SKM-1 treated with dmso at 0.1 percent for 144 hours (cell line): ENCODE results near the gene FXYD2.
"Not testable (repeated sequence)": the region's sequence is repeated elsewhere in the genome, so short reads cannot be mapped to it uniquely, and the experiment has no call there.

Experiments
- DNase-seq: peaks from one replicate; lab custom pipeline; 2025; ENCODE audit not compliant: unreplicated experiment; lab: John Stamatoyannopoulos, UW

FXYD2 gene

DNA sequence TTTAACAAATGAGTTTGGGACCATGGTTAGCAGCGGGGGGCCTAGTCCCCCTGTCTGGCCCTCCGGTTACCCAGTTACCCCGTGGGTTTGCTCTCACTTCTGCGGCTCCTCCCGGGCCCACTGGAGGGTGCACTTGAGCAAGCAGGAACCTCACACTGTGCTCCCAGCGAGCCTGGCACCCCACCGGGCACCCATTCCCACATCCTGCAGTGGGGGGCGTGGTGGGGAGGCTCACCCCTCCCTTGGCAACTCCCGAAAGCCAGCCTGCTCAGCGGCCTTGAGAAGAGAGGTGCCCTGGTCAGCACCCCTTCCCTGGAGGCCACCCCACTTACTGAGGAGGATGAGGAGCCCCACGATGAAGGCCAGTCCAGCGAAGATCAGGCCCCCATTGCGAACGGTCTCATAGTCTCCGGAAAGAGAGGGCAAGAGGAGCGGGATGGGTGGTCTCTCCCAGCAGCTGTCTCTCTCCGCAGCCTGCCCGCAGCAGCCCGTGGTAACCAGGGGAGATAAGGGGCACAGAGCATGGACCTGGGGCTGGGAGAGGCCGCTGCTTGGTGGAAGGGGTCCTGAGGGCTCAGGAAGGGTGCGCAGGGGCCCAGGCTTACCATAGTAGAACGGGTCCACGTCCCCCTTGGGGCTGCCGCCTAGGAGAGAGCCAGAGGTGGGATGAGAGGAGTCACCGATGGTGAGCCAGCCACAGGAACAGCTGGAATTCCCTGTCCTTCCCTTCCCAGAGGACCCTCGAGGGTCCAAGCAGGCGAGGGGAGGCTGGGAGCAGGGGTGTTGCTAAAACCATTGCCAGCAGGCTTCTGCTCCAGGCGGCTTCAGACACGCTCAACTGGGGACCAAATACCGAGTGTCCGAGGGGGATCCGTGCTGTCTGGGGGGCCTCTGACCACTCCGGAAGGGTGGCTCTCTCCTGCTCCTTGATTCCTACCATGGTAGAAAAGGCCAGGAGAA is 2.2 kb downstream of the FXYD2 start:
- peak; percentile 27 for DNase-seq

DNA sequence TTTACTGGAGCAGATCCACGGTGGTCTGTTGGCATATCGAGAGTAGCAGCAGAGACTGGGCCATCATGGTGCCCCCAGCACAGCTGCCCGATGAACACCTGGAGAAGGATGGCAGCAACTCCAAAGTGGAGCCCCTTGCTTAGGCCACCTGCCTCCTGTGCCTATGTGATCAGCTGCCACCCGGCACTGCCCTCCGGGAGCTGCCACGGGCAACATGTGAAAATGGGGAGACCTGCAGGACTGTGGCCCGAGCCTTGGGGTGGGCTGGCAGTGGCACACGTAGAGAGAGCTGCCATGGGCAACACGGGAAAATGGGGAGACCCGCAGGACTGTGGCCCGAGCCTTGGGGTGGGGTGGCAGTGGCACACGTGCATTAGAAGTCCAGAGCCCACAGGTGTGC is 3.1 kb downstream of the FXYD2 start:
- DNase-seq: no peak

DNA sequence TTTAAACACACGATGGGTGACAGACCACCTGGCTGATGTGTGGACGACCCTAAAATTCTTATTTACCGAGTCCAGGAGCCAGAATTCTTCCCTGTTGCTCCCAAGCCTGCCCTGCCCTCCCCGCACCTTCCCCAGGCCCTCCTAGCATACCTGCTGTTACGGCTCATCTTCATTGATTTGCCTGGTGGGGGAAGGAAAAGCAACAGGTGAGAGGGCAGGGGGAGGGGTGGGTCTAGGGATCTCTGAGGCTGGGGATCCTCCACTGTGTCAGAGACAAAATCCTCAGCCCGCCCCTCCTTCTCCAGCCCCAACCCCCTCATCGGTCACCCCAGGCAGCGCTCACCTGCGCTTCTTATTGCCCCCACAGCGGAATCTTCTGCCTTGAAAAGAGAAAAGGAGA is 4.0 kb downstream of the FXYD2 start:
- DNase-seq: no peak

GRCh38 chr11:117820071-117820470 is 4.5 kb downstream of the FXYD2 start:
- DNase-seq: no peak

GRCh38 chr11:117819096-117820040 is 5.2 kb downstream of the FXYD2 start:
- peak; percentile 76 for DNase-seq

DNA sequence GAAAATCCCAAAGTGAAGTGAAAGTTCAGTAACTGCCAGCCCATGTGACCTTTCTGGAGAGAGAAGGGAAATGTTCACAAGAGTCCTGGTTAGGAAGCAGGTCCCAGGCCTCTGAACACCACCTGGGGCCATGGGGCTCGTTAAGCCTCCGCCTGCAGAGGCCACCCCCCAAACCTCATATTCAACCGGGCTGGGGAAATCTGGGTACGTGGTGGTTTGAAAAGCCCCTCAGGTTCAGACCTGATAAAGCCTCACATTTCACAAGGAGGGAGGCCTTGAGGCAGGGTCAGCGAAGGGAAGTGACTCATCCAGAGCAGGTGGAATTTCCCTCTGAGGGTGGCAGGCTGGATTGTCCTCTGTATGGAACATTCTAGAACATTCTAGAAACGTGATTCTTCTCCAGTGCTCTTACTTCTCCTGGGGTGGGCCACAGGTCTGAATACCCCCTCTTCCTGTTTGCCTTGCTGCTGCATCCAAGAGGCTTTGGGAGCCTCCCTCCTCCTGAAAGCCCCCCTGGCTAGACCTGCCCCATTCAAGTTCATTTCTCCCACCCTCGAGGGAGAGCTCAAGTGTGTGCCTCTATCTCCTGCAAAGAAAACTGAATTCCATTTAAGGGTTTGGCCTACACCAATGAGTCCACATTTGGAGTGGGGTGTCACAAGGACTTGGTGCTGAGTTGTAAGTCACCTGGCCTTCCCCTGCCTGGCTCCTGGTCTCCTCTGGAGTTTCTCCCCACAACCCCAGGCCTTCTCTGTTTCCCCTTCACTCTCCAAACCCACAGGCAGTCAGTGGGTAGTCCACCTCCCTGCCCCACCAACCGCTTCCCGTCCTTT is 6.3 kb downstream of the FXYD2 start:
- no peak for DNase-seq

GRCh38 chr11:117817368-117818040 is 7.0 kb downstream of the FXYD2 start:
- peak; percentile 49 for DNase-seq

- no peak for DNase-seq
These were observed 7.6 kb downstream of the FXYD2 start for GRCh38 chr11:117816846-117817367.

GRCh38 chr11:117816151-117816741 is 8.3 kb downstream of the FXYD2 start:
- no peak for DNase-seq

DNA sequence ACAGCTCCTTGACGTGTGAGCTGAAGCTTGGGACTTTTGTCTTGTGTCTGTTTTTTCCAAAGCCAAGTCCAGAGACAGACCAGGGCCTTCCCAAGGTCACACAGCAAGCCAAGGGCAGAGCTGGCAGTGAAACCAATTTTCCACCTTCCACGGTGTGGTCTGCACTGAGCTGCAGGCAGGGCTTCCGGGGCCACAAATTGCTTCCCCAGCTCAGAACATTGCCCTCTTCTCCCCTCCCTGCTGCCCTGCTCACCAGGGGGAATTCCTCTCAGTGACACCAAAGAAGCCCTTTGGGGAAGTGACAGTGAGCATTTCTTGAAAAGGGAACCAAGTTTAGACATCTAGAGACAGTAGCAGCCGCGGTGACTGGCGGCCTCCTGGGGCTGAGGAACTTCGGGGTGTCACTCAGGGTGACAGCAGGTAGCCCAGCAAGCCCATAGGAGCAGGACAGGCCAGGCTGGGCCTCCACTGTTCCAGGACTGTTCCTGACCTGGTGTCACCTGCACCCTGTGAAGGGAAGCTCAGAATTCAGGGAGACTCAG is 9.2 kb downstream of the FXYD2 start:
- peak; percentile 96 for DNase-seq

- no peak for DNase-seq
These were observed 9.7 kb downstream of the FXYD2 start for GRCh38 chr11:117814766-117815261.

- no peak for DNase-seq
These were observed 10.3 kb downstream of the FXYD2 start for GRCh38 chr11:117814204-117814765.

GRCh38 chr11:117810056-117810451 is 14.5 kb downstream of the FXYD2 start:
- DNase-seq: not testable (repeated sequence)

GRCh38 chr11:117809236-117810055 is 15.1 kb downstream of the FXYD2 start:
- peak; percentile 57 for DNase-seq

DNA sequence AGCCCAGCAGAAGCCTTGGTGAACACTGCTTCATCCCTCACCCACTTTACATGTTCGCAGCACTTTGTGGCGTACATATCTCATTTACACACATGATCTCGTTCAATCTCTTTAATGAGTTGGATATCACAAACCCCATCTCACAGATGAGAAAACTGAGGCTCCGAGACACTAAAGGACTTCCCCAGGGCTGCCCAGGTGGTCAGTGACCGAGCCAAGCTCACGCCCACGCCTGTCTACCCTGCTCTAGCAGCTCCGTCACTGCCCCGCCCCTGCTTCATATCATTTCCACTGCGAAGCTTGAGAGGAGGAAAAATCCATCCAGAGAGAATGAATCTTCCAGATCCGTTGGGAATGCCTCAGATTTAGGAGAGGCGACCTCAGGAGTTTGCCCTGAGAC is 15.8 kb downstream of the FXYD2 start:
- no peak for DNase-seq

DNA sequence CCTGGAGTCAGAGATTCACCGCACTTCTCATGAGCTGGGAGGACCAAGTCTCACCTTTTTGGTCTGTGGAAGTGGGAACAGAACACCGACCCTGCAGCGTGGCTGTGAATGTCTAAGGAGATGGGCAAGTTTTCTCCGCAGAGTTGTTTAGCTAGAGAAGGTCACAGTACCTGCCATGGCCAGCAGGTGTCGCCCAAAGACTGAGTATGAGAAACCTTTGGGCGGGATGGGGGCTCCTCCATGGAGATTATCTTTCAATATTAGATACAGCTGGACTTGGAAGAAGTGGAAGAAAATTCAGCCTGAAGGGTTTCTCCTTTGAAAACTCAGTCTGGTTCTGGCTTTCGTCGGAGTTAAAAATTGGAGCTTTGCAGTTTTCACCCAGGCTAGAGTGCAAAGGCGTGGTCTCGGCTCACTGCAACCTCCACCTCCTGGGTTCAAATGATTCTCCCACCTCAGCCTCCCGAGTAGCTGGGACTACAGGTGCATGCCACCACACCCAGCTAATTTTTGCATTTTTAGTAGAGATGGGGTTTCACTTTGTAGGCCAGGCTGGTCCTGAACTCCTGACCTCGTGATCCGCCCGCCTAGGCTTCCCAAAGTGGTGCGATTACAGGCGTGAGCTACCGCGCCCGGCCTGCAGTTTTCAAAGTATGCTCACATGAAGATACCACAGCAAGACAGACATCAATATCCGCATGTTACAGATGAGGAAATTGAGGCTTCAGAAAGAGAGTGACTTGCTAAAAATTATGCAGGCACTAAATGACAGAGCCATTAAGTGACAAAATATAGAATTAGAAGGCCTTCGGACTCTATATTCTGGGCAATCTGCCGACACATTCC is 16.8 kb downstream of the FXYD2 start:
- peak; percentile 28 for DNase-seq

- peak; percentile 23 for DNase-seq
These were observed 17.7 kb downstream of the FXYD2 start for GRCh38 chr11:117806846-117807245.
